ENCODE data around the gene MEI4.

- no peak for TF ChIP-seq CTCF (optimal IDR thresholded peaks at IDR 0.05 in 1 of 3, IDR thresholded peaks at IDR 0.05 in 1 of 3, conservative IDR thresholded peaks at IDR 0.05 in 1 of 3; ENCODE audit: extremely low read depth in 1 of 3, insufficient read depth in 2 of 3, low read length in 3 of 3)
- no peak for TF ChIP-seq EZH2 (IDR thresholded peaks at IDR 0.05; ENCODE audit: low read length)
These were observed 226.7 kb downstream of the MEI4 start for GRCh38 chr6:77879527-77879926.

Data from keratinocyte (primary cell).